ENCODE results near the gene ANP32B.

The ANP32B gene

DNA sequence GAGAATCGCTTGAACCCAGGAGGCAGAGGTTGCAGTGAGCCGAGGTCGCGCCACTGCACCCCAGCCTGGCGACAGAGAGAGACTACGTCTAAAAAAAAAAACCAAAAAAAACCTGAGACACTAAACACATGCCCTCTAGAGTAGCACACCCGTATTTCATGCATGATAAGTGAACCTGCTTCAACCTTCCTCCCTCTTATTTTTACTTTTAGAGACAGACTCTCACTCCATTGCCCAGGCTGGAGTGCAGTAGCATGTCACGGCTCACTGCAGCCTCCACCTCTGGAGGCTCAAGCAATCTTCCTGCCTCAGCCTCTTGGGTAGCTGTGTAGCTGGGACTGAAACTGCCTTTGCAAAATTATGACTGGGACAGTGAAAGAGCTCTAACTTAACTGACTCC lies 55.8 kb downstream of the ANP32B start:
- H3K4me3 ChIP-seq (replicated peaks in 1 of 2; ENCODE audit: low read depth in 2 of 2, low read length in 2 of 2) = no peak overlapping the region
- TF ChIP-seq CTCF (IDR thresholded peaks at IDR 0.05; ENCODE audit: low read depth, low read length) = no peak
- DNase-seq (ENCODE audit: low read depth in 2 of 2) = no peak

DNA sequence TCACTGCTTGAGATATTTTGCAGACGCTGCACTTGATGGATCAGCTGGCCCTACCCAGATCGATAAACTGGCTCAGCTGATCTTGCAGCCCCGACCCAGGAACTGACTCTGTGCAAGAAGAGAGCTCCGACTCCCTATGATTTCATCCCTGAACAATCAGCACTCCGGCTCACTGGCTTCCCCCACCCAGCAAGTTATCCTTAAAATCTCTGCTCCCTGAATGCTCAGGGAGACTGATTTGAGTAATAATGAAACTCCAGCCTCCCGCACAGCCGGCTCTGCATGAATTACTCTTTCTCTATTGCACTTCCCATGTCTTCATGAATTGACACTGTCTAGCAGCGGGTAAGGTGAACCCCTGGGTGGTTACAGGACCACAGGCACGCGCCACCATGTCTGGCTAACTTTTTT lies 56.5 kb downstream of the ANP32B start:
- H3K4me3 ChIP-seq (replicated peaks in 1 of 2; ENCODE audit: low read depth in 2 of 2, low read length in 2 of 2) = no peak overlapping the region
- no peak for DNase-seq (ENCODE audit: low read depth in 2 of 2)
- TF ChIP-seq CTCF (IDR thresholded peaks at IDR 0.05; ENCODE audit: low read depth, low read length) = no peak

DNA sequence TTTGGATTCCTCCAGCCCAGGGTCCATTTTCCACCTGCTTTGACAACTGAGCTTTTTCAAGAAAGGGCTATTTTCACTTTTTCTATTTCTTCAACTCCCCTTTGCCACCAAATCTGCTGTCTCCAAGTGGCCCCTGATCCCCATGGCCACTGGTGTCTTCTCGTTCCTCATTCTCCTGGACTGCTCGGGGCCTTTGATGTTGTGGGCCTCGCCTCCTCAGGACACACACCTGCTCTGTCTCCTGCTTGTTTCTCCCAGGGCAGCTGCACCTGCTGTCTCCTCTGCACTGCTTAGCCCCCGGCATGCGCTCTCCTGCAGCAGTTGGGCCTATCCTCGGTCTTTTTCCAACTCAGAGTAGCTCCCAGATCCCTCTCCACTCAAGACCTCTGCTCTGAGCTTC lies 57.1 kb downstream of the ANP32B start:
- no peak overlapping the region for H3K4me3 ChIP-seq (replicated peaks in 1 of 2; ENCODE audit: low read depth in 2 of 2, low read length in 2 of 2)
- DNase-seq (ENCODE audit: low read depth in 2 of 2) = no peak
- no peak for TF ChIP-seq CTCF (IDR thresholded peaks at IDR 0.05; ENCODE audit: low read depth, low read length)

GRCh38 chr9:98043915-98044314 lies 60.8 kb downstream of the ANP32B start:
- H3K4me3 ChIP-seq (replicated peaks in 1 of 2; ENCODE audit: low read depth in 2 of 2, low read length in 2 of 2) = no peak overlapping the region
- no peak for TF ChIP-seq CTCF (IDR thresholded peaks at IDR 0.05; ENCODE audit: low read depth, low read length)
- DNase-seq (ENCODE audit: low read depth in 2 of 2) = no peak

GRCh38 chr9:98045234-98046179 lies 62.4 kb downstream of the ANP32B start:
- DNase-seq (ENCODE audit: low read depth in 2 of 2) = peak in 1 of 2 donors; percentile 47
- TF ChIP-seq CTCF (IDR thresholded peaks at IDR 0.05; ENCODE audit: low read depth, low read length) = no peak
- H3K4me3 ChIP-seq (replicated peaks in 1 of 2; ENCODE audit: low read depth in 2 of 2, low read length in 2 of 2) = peak overlapping the region in 1 of 2 donors; percentile 21

- no peak for TF ChIP-seq CTCF (IDR thresholded peaks at IDR 0.05; ENCODE audit: low read depth, low read length)
These were observed 63.0 kb downstream of the ANP32B start for GRCh38 chr9:98046180-98046543.

More at GRCh38 chr9:98046180-98046543, 63.0 kb downstream of the ANP32B start:
- H3K4me3 ChIP-seq (replicated peaks in 1 of 2; ENCODE audit: low read depth in 2 of 2, low read length in 2 of 2) = no peak overlapping the region
- DNase-seq (ENCODE audit: low read depth in 2 of 2) = no peak
